ENCODE data around the gene KIN.
"Not testable (repeated sequence)": the region's sequence is repeated elsewhere in the genome, so short reads cannot be mapped to it uniquely, and the experiment has no call there.

KIN gene

DNA sequence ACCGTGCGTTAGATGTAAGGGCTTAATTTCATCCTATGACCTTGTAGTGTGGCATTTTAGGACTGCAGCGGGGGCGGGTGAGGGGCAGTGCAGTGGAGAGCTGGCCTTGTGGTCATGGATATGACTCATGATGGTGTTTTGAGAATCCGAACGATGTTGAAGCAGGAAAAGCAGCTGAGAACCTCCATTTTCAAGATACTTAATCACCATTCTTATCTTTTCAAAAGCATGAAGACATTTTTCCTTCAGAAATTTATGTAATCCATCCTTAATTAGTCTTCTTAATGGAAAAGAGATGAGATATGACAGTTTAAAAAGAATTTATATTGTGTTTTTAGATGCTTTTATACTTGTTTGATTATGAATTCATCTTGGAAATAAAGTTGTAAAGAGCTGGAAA, 9.8 kb upstream of the KIN start:
- no peak for DNase-seq (ENCODE audit: insufficient read length, low spot score)
- peak; percentile 18 for FAIRE-seq

GRCh38 chr10:7795605-7796004, 7.8 kb upstream of the KIN start:
- DNase-seq (ENCODE audit: insufficient read length, low spot score) (no peak), FAIRE-seq (no peak)

DNA sequence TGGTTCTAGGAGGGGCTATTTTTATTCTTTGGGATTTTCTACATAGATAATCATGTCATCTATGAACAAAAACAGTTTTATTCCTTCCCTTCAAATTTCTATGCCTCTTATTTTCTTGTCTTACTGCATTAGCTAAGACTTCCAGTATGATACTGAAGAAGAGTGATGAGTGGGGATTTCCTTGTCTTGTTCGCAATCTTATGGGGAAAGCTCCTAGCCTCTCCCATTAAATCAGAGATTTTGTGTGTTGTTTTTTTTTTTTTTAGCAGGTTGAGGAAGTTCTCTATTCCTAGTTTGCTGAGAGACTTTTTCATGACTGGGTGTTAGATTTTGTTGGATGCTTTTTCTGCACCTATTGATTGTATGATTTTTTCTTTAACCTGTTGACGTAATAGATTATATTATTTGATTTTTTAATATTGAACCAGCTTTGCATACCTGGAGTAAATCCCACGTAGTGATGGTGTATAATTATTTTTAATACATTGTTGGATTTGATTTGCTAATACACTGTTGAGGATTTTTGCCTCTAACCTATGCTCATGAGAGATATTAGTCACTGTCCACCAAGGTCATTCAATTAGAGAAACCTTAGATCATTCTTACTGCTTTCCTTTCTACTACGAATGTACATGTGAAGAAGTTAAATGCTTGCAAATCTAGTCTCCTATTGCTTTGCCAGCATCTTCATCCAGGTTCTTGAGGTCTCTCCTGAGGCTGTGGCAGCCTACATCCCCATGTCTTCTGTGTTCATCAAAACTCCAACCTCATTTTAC, 6.6 kb upstream of the KIN start:
- DNase-seq (ENCODE audit: insufficient read length, low spot score) (no peak), FAIRE-seq (no peak)

DNA sequence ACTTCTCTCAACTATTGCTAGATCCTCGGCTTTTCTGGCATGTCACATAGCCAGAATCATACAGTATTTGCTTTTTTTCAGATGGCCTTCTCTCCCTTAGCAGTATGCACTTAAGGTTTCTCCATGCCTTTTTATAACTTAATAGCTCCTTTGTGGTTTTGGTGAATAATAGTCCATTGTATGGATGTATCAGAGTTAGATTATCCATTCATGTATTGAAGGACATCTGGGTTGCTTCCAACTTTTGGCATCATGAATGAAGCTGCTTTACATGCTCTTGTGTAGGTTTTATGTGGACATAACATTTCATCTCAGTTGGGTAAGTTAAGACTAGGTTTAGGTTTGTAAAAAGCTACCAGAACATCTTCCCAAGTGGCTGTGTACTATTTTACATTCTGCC, 4.7 kb upstream of the KIN start:
- FAIRE-seq (no peak), DNase-seq (ENCODE audit: insufficient read length, low spot score) (no peak)

GRCh38 chr10:7789390-7789789, 1.6 kb upstream of the KIN start:
- no peak for FAIRE-seq

DNA sequence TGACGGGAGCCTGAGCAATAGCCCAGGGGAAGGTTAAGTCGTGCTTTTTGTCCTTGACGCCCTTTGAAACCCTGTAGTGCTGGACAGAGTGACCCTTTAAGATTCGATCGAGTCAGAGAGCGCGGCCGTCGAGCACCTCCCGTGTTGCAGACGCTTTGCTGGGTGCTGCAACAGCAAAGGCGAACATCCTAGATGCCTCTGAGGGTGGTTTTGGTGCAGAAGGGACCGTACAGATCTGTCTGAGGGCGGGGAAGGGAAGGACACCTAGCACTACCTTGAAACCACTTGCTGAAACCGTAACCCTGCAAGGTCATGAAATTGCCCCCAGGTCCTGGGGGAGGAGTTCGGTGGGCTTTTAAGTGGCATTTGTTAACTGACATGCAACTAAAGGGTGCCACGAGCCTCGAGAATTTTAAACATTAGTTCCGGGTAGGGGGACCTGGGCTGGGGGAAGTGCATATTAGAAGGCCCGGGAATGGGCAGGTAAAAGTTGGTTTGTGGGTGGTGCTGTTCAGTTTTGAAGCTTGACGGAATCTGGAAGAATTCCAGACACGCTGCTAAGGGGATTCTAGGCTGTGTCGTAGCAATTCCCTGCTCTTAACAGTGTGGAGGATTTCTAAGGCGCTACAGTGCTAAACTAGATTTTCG, 970 bp upstream of the KIN start:
- FAIRE-seq (peak; percentile 51), DNase-seq (ENCODE audit: insufficient read length, low spot score) (no peak)

More at GRCh38 chr10:7789390-7789789, 1.6 kb upstream of the KIN start:
- DNase-seq (ENCODE audit: insufficient read length, low spot score): no peak

DNA sequence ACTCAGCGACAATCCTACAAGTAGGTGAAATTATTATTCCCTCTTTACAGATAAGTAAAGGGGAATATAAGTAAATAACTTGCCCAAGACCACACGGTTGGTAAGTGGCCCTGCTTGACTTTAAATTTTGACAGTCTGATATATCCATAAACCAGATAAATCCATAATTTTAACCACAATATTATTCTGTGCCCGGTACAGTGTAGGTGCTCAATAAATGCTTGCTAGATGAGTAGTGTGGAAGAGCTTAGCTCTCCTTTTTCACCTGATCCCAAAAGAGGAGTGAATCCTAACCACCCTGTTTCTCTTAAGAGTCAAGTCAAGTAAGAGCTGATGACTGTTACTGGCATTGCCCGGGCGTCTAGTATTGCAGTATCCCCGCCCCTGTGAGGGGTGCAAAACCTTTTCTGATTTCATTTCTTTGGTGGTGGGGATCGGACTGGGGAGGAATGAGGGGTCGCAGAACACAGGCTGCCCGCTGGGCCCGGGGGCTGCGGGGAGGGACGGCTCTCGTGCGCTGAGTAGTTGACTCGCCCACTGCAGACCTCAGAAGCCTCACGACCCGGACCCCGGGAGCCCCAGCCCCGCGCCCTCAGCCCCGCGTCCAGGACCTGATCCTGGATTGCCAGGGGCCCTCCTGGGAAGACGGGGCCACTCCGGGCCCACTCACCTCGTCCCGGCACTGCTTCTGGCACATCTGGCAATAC, 490 bp downstream of the KIN start:
- peak; percentile 4 for DNase-seq (ENCODE audit: insufficient read length, low spot score)
- peak; percentile 49 for FAIRE-seq

DNA sequence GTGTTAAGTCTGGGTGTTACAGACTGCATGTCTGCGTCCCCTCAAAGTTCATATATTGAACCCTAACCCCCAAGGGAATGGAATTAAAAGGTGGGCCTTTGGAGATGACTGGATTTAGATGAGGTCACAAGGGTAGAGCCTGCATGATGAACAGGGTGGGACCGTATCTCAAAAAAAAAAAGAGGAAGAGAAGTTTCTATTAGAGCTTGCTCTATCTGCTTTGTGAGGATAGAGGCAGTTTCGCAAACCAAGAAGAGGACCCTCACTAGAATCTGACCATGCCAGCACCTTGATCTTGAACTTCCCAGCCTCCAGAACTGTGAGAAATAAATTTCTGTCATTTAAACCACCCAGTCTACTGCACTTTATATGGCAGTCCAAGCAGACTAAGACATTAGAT, 1.4 kb downstream of the KIN start:
- DNase-seq (ENCODE audit: insufficient read length, low spot score) (no peak), FAIRE-seq (no peak)

DNA sequence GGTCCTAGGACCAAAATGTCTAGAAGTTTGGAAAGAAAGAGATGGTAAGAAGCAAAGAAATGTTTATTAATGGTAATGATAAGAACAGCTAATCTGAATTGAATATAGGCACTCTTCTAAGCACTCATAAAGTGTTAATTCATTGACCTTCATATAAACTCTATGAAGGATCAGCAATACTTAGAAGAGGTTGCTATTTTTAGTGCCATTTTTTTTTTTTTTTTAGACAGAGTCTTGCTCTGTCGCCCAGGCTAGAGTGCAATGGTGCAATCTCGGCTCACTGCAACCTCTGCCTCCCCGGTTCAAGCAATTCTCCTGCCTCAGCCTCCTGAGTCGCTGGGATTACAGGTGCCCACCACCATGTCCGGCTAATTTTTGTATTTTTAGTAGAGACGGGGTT, 5.6 kb downstream of the KIN start:
- not testable (repeated sequence) for DNase-seq (ENCODE audit: insufficient read length, low spot score); FAIRE-seq

- DNase-seq (ENCODE audit: insufficient read length, low spot score): no peak
- FAIRE-seq: no peak
These were observed 11.0 kb downstream of the KIN start for GRCh38 chr10:7776777-7777176.

DNA sequence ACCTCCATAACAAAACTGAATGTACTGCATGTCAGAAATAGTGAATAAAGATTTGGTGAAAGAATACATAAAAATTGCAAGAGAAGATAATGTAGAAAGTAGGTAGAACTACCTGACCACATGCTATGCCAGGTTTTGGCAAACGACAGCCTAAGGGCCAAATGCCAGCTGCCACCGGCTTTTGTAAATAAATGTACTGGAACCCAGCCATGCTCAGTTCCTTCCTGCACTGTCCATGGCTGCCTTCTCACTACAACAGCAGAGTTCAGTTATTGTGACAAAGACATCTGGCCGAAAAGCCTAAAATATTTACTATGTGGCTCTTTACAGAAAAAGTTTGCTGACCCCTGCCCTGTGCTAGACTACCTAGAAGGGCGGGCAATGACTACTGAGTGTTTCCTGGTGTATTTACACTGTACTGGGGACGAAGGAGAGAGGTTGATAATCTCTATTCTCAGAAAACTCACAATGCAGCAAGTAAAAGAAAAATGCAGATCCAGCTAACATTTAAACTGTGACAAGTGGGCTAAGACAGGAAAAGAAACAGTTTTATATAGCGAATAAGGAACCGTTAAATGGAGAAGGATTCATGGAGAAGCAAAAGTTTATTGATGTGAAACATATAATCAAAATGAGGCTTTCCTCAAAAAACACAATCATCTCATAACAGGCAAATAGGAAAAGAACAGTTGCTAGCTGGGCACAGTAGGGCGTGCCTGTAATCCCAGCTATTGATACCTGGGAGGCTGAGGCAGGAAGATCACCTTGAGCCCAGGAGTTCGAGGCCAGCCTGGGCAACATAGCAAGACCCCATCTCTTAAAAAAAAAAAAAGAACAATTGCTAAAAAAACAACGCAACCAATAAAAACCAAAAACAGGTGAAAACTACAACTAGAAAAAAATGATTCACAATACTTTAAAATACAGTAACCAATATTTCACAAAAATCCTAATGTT, 13.7 kb downstream of the KIN start:
- FAIRE-seq (no peak), DNase-seq (ENCODE audit: insufficient read length, low spot score) (no peak)

DNA sequence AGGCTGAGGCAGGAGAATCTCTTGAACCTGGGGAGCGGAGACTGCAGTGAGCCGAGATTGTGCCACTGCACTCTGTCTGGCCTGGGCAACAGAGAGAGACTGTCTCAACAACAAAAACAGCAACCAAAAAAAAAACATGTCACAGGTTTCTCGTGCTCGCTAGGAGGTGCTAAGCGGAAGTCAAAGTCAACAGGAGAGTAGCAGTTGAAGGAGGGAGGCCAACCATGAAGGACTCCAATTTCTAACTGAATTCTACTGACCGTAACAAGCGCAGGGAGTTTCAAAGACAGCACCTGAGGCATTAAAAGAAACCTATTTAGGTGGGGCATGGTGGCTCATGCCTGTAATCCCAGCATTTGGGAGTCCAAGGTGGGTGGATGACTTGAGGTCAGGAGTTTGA, 19.4 kb downstream of the KIN start:
- FAIRE-seq (no peak), DNase-seq (ENCODE audit: insufficient read length, low spot score) (no peak)

DNA sequence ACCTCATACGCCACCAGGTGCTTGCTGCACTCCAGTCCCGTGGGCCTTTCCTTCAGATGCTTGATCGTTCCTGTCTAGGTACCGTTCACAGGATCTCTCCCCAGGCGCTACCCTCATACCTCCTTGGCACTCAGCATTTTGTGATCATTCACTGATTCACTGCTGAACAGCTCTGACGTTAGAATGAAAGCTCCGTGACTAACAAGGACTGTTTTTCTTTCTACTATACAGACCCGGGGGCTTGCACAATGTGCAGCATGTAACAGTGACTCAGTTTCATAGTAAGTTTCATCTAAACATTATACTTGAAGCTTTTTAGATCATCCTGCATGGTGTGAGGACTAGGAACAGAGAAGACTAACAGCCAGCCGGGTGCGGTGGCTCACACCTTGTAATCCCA, 20.6 kb downstream of the KIN start:
- no peak for FAIRE-seq
- no peak for DNase-seq (ENCODE audit: insufficient read length, low spot score)

DNA sequence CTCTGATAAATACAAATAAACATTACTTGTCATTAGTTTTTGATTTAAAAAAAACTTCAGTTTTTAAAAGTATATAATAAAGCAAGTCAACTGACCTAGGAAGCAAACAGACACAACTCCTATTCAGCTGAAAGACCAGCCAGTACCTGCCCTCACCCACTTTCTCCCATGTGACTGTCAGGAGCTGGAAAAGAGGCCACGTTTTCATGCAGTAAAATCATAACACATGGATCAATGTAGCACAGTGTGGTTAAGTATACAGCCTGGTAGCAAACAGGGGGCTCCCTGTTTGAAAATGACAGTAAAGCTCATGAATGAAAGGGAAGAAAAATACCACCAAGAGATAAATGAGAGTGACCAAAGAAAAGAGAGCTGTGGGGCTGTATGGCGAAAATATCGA, 21.6 kb downstream of the KIN start:
- no peak for FAIRE-seq
- no peak for DNase-seq (ENCODE audit: insufficient read length, low spot score)

GRCh38 chr10:7763929-7764328, 23.9 kb downstream of the KIN start:
- no peak for FAIRE-seq
- no peak for DNase-seq (ENCODE audit: insufficient read length, low spot score)

GRCh38 chr10:7756360-7756992, 31.3 kb downstream of the KIN start:
- FAIRE-seq (no peak), DNase-seq (ENCODE audit: insufficient read length, low spot score) (no peak)

- FAIRE-seq (no peak), DNase-seq (ENCODE audit: insufficient read length, low spot score) (no peak)
These were observed 32.7 kb downstream of the KIN start for GRCh38 chr10:7755103-7755502.

GRCh38 chr10:7752251-7752650, 35.5 kb downstream of the KIN start:
- DNase-seq (ENCODE audit: insufficient read length, low spot score) (no peak), FAIRE-seq (no peak)

- no peak for FAIRE-seq
- no peak for DNase-seq (ENCODE audit: insufficient read length, low spot score)
These were observed 37.6 kb downstream of the KIN start for GRCh38 chr10:7750222-7750621.

- not testable (repeated sequence) for DNase-seq (ENCODE audit: insufficient read length, low spot score); FAIRE-seq
These were observed 39.2 kb downstream of the KIN start for GRCh38 chr10:7748637-7749036.
